HEK293T (cell line): ENCODE data around the gene ATP8A1.

Experiments
- ARNT ChIP-seq: fragments of 450-650 bp; IDR thresholded peaks from 2 replicates; pipeline ENCODE4 v1.6.1; 2017; ENCODE audit warnings: mild to moderate bottlenecking
- BHLHE40 ChIP-seq: fragments of 450-650 bp; IDR thresholded peaks from 2 replicates; pipeline ENCODE4 v1.6.1; 2016; ENCODE audit warnings: mild to moderate bottlenecking, moderate library complexity, borderline replicate concordance
- CTBP1 ChIP-seq: fragments of 450-650 bp; IDR thresholded peaks from 2 replicates; pipeline ENCODE4 v1.6.1; 2016; ENCODE audit warnings: borderline replicate concordance
- ELF4 ChIP-seq: fragments of 450-650 bp; IDR thresholded peaks from 2 replicates; pipeline ENCODE4 v1.6.1; 2017; ENCODE audit warnings: antibody characterized with exemption
- HDGF ChIP-seq: fragments of 450-650 bp; IDR thresholded peaks from 2 replicates; pipeline ENCODE4 v1.6.1; 2017; ENCODE audit warnings: antibody characterized with exemption, borderline replicate concordance
- SP1 ChIP-seq: fragments of 450-650 bp; IDR thresholded peaks from 2 replicates; pipeline ENCODE4 v1.6.1; 2017
- SUZ12 ChIP-seq: fragments of 450-650 bp; IDR thresholded peaks from 2 replicates; pipeline ENCODE4 v1.6.1; 2016; ENCODE audit warnings: mild to moderate bottlenecking

- TF ChIP-seq BHLHE40 (no peak), ELF4 (no peak), SUZ12 (no peak), CTBP1 (no peak), HDGF (no peak), SP1 (no peak), ARNT (no peak)
These were observed 294.3 kb downstream of the ATP8A1 start for GRCh38 chr4:42362591-42362990.
